Middle frontal gyrus (tissue), 1 donor: ENCODE measurements around the gene CCDC194.

Experiments
- DNase-seq: peaks from one replicate; pipeline ENCODE4 v3.0.0-alpha.2; 2015; ENCODE audit warnings: low spot score; ENCODE audit errors: extremely low spot score

The CCDC194 gene, protein sequence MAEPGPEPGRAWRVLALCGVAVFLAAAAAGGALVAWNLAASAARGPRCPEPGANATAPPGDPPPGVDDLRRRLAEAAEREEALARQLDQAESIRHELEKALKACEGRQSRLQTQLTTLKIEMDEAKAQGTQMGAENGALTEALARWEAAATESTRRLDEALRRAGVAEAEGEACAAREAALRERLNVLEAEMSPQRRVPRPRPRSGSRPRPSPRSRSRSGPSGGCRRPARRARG

DNA sequence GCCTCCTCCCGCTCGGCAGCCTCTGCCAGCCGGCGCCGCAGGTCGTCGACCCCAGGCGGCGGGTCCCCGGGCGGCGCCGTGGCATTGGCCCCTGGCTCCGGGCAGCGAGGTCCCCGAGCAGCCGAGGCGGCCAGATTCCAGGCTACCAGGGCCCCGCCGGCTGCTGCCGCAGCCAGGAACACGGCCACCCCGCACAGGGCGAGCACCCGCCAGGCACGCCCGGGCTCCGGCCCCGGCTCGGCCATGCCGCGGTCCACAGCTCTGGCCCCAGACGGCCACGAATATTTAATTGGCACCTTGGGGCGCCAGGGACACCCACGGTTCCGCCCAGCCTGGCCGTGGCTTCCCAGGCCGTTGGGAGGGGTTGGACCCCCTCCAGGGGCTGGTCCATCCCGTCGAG lies at the start of gene CCDC194:
TSS of gene CCDC194 (minus strand) at position 283 of the 400 bp plus-strand sequence. CDS start at position 245, 38 bp downstream.
- DNase-seq: no peak

DNA sequence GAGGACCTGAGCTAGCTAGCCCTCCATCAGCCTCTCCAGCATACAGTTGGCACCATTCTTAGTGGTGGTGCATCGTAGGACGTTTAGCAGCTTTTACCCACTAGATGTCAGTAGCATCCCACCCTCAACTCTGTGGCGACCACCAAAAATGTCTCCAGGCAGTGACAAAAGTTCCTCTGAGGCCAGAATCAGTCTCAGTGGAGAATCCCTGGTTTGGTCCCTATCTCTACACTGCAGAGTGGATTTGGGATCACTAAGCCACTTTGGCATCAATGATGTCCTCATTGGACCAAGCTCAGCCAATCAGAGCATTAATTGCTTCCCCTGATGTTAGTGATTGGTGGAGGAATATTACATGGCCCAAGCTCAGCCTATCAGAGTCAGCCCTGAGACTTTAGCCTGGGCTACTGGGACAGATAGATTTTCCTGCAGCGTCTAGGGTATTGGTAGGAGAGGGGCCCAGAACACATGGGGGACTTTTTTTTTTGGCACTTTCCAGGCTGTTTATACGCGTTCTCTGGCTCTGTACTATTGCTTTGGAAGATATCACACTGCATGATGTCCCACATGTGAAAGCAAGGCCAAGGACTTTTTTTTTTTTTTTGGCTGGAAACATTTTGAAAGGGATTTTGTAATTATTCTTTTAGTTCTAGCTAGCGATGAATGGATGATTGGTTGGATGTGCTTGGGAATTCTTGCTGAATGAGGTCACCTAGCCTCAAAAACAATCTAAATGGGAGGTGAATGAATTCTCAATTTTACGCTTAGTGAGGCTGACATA lies 47.4 kb upstream of the CCDC194 start:
- DNase-seq: no peak

DNA sequence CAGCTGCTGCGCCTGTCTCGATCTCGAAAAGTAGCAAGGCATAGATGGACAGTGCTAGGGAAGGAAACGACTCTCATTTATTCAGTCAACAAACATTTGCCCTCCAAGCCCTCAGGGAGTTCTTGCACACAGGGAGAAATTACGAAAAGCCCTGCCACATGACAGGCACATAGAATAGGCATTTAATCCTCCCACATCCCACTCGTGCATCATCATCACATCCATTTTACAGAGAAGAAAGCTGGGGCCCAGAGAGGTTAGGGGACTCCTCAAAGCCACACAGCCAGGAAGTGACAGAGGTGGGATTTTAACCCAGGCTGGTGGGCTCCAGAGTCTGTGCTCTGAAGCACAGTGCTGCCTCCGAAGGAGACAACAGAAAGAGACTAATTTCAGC lies 42.9 kb upstream of the CCDC194 start:
- no peak for DNase-seq

DNA sequence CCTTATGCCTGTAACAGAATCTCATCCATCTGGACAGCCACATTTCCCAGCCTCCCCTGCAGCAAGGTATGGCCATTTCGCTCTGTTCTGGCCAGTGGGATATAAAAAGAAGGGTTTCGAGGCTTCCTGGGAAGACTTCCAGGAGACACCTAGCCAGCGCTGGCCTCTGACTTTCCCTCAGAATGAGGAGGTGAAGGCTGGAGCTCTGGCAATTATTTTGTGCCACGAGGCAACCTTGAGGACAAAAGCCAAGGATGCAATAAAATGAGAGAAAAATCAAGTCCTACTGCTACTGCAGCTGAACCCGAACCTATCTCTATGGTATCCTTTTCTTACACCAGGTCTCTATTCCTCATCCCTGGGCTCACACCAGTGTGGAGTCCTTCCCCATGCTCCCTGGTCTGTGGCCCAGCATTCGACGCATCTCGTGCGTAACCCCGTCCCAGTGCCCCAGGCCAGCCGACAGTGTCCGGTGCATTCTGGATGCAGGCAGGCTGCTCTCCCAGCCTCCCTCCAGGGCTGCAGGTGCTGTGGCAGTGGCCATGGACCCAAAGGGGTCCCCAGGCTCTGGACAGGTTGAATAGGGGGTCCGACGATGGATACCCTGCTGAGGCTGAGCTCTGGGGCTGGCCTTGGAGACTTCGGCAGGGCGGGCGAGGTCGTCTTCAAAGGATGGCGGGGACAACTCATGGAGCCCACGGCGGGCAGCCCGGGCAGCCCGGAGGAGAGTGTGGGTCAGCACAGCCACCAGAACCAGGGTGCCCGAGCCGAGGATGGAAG lies 42.3 kb upstream of the CCDC194 start:
- no peak for DNase-seq

DNA sequence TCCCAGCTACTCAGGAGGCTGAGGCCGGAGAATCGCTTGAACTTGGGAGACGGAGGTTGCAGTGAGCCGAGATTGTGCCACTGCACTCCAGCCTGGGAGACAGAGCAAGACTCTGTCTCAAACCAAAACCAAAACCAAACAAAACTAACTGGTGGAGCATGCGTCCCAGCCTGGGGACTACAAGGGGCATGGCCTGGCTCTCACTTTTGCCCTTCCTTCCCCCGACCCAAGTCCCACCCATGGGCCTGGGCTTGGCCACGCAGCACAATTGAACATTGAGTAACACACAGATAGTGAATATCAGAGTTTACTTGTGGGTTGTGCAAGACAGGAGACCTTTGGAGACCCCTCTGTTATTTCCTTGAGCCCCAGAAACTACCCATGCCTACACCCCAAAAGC lies 41.2 kb upstream of the CCDC194 start:
- DNase-seq: no peak

DNA sequence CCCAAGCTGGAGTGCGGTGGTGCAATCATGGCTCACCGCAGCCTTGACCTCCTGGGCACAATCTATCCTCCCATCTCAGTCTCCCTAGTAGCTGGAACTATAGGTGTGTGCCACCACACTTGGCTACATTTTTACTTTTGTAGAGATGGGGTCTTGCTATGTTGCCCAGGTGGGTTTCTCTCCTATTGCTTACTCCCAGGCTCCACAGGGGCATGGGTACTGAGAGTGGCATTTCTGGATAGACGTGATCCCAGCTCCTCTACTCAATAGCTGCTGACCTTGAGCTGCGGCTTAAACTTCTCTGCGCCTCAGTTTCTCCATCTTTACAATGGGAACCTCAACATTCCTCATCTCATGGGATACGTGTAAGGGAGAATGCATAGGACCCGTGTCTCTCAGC lies 37.4 kb upstream of the CCDC194 start:
- no peak for DNase-seq

DNA sequence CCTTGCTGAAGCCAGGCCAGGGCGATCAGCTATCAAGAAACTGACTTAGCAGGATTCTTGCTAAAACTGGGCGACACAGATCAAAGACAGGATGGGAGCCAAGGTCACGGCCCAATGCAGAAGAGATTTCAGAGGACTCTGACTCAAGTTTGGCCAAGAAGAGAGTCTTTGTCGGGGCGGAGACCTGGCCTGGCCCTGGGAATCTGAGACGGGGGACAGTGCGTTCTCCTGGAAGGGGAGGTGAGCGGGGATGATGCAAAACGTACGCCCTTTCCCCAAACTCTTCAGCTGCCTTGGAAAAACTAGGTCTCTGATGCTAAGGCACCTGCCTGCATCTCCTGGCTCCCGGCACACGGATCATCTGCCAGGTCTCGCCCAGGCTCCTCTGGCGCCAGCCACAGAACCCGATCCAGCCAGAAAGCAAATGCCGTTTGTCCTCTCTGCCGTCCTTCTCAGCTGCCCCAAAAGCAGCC lies 35.7 kb upstream of the CCDC194 start:
- no peak for DNase-seq

DNA sequence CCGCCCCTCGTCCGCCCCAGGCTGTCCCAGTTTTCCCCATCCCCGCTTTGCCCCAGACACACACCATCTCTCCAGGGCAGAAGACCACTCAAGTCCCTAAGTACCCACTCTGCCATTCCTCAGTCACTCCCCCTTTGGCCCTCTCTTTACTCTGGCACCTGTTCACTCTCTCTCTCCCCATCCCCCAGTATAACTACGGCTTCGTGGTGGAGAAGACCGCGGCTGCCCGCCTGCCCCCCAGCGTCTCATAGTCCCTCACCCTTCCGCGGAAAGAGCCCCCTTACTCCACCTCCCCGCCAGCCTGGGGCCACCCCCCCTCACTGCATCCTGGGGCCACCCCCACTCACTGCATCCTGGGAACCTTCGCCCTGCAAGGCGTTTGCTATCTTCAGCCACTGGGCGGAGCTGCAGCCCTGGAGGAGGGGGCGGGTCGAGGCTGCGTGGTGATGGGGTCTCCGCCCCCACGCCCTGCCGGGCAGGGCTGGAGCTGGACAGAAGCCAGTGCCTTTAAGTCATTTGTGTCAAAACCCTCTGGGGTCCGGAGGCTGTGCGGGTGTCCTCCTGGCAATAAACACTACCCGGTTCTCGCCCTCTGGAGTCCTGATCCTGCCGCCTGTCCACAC lies 30.9 kb upstream of the CCDC194 start:
- no peak for DNase-seq

DNA sequence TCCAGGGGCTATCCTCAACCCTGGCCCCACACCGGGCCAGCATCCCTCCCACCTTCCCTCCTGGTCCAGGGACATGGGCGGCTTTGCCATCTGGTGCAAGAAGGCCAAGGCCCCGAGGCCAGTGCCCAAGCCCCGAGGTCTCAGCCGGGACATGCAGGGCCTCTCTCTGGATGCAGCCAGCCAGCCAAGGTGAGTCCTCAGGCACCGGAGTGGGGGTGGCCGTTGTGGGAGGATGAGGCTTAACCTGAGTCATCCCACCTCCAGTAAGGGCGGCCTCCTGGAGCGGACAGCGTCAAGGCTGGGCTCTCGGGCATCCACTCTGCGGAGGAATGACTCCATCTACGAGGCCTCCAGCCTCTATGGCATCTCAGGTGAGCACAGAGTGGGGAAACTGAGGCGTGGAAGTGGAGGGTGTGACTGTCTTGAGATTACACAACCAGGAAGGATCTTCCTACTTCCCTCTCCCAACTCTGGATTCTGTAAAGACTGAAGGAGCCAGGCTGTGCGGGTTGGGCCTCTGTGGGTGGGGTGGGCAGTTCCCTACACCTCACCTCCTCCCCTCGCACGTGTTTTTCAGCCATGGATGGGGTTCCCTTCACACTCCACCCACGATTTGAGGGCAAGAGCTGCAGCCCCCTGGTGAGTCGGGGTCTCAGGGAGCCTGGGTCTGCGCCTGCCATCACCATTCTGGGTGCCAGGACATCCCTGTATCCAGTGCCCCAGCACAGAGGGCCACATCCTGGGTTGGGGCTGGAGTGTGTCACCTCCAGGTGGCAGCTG lies 29.6 kb upstream of the CCDC194 start:
- no peak for DNase-seq

DNA sequence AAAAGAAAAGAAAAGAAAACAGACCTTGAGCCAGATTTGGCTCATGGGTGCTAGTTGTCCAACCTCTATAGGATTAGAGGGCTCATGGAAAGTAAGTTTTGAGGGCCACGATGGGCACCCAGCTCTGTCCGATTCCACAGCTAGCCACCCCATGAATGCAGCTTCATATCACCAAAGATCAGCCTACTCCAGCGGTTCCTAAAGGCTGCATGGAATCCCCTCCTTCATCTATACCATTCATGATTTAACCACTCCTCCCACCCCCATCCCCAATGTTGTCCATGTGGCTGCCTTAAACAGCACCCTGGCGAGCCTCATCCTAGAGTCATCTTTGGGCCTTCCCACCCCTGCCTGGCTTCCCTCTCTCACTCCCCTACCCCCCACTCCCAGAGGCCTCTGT lies 27.9 kb upstream of the CCDC194 start:
- DNase-seq: no peak

DNA sequence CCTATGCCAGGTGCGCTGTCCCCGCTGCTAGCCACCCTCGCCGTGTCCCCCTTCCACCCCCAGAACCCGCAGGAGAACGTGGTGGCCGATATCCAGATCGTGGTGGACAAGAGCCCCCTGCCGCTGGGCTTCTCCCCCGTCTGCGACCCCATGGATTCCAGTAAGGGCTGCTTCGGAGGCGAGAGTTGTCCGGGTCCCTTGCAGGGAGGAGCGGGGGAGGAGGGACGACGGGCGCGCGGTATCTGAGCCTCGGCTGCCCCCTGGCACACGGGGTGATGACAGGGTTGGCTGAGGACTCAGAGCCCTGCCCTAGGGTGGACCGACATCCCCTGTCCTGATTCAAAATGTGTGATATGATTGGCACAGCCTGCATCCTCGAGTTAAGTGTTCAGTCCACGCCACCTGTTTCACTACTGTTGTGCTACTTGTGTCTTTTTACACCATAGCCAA lies 26.5 kb upstream of the CCDC194 start:
- no peak for DNase-seq

DNA sequence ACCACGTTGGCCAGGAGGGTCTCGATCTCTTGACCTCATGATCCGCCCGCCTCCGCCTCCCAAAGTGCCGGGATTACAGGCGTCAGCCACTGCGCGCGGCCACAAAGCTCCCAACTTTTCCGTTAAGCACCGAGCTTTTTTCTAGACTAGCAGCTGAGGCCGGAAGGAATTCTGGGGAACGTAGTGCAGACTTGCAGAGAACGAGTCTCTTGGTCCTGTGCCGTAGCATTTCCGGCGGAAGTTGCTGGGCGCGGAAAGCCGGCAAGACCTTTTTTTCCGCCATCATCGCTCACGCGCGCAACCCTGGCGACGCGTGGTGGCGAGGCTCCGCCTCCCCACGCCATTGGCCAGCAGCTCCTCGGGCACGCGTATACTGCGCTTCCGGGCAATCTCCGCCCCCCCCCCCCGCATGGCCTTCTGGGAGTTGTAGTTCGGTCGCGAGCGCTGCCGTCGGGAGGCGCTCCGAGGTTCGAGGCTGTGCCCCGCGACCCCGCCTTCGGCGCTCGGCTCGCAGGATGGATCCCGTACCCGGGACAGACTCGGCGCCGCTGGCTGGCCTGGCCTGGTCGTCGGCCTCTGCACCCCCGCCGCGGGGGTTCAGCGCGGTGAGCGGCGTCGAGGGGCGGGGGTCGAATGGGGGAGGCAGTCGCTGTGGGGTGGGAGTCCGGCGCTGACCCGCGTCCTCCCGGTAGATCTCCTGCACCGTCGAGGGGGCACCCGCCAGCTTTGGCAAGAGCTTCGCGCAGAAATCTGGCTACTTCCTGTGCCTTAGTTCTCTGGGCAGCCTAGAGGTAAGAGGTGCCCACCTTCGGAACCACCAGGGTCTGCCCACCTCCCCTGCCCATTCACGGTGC lies 25.9 kb upstream of the CCDC194 start, which contains the start of gene MVB12A:
TSS of gene MVB12A (plus strand) at position 427 of the 854 bp plus-strand sequence. CDS start at position 516, 89 bp downstream.
- DNase-seq: peak; percentile 97

DNA sequence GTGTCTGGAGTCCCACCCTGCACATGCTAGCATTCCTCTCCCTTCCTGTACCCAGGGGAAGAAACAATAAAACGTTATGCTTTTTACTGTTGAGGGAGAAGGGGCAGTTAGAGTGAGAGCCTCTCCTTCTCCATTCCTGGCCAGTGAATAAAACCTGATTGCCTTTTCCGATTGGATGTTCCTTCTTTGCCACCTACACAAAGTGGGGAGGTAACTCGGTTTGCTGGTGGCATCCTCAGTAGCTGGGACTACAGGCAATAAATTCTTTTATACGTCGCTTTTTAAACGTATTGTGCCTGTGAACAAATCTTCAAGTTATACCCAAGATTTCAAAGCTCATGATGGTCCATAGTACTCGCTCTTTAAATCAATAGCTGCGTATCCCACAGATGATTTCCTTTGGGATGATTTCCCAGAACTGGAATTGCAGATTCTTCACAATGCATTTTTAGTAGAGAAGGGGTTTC lies 25.2 kb upstream of the CCDC194 start:
- no peak for DNase-seq

DNA sequence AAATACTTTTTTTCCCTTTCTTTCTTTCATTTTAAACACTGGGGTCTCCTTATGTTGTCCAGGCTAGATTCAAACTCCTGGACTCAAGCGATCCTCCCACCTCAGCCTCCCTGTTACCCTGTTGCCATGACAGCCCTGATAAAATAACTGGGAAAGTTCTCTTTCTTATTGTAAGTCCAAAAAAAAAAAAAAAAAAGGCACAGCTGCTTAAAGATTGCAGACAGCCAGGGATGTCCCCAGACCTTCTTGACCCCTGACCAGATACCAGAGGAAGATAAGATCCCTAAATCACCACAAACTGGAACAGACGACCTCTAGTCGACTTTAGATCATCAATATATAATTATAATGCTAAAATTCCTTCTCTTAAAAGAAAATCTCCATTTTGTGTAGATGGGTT lies 24.7 kb upstream of the CCDC194 start:
- no peak for DNase-seq

DNA sequence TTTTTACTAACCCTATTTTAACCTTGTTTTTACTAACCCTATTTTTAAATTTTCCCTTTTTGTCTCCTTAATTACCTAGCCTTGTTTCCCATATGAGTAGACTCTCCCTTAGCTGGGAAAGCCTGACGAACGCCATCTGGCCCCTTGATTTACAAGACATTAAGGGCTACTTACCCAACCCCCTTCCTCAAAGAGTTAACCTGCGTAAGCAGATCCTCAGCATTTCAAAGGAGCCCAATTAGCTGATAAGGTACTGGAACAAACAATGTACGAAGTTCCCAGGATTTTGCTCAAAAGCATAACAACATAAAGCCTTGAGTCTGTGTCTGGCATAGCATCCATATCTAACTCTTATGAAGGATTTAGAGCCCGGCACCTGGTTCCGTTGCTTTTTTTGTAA lies 21.1 kb upstream of the CCDC194 start:
- no peak for DNase-seq

DNA sequence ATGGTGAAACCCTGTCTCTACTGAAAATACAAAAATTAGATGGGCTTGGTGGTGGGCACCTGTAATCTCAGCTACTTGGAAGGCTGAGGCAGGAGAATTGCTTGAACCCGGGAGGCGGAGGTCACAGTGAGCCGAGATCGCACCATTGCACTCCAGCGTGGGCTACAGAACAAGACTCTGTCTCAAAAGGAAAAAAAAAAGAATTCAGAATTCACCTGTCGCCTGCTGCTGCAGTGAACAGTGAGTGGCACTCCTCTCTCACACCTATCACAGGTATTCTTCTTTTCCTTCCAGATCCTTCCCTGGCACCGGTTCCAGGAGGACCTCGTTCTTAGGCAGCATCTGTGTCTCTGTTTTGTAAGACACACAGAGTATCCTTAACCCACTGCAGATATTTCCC lies 20.1 kb upstream of the CCDC194 start:
- no peak for DNase-seq

DNA sequence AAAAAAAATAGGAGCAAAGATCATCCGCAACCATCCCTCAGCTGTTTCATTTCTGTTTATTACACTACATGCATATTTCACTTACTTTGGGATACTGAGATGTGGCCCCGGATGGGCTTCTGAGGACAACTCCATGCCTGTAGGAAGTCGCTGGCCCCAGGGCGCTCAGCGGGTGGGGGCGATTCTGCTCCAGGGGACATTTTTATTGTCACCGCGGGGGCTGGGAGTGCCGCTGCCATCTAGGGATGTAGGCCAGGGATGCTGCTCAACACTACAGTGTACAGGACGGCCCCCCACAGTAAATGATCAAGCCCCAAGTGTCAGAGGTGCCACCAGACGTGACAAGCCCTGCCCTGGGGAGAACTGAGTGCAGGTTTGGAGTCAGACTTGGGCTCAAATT lies 17.8 kb upstream of the CCDC194 start:
- no peak for DNase-seq

DNA sequence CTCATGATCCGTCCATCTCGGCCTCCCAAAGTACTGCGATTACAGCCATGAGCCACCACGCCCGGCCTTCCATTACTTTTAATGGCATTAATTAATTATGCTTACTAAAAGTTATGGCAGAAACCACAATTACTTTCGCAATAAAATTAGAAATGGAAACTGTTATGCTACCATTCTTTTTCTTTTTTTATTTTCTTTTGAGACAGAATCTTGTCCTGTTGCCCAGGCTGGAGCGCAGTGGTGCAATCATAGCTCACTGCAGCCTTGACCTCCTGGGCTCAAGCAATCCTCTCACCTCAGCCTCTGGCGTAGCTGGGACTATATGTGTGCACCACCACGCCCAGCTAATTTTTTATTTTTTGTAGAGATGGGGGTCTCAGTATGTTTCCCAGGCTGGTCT lies 16.0 kb upstream of the CCDC194 start:
- no peak for DNase-seq

DNA sequence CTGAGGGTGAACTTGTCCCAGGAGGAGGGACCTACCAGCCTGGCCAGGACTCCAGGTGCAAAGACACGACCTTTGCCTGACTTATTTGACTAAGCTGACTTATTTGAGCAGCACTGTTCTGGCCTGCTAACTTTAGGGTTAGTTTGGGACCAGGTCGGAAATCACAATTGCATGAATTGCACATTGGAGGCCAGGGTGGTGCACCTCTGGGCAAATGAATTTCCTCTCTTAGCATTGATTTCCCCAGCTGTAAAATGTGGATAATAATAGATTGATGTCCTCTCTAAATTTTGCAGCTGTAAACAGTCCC lies 12.8 kb upstream of the CCDC194 start:
- DNase-seq: no peak
